GM10248 (cell line): ENCODE results near the gene KIF5A.

ENCODE experiments used
- CTCF ChIA-PET: fragments of 300-600 bp; sonication (Branson Sonifier 250); formaldehyde crosslinking; extraction: SDS; loops from one replicate; lab custom pipeline; 2021; ENCODE audit warnings: antibody characterized with exemption; lab: Yijun Ruan, JAX
- POLR2A ChIA-PET: fragments of 350-650 bp; sonication (Branson Sonifier 250); formaldehyde crosslinking; extraction: SDS; loops from one replicate; lab custom pipeline; 2020; ENCODE audit warnings: antibody characterized with exemption; lab: Yijun Ruan, JAX
- DNase-seq: peaks from one replicate; pipeline ENCODE4 v3.0.0; 2012; ENCODE audit errors: extremely low spot score
- CTCF ChIP-seq: IDR thresholded peaks from 2 replicates; pipeline ENCODE4 v1.5.1; 2012; ENCODE audit warnings: mild to moderate bottlenecking, low read depth; ENCODE audit errors: extremely low read depth, missing control alignments, control extremely low read depth

KIF5A gene

GRCh38 chr12:57541717-57542116 is 8.1 kb upstream of the KIF5A start:
- no peak for DNase-seq
- TF ChIP-seq CTCF: no peak
- POLR2A ChIA-PET: no interaction called here
- CTCF ChIA-PET: interaction anchor here (1.6 to 2.3 kb wide), 2 partner anchors 11 to 89 kb away, joined by 3 to 10 read pairs; no protein-coding TSS in a partner anchor

GRCh38 chr12:57543581-57543980 is 6.3 kb upstream of the KIF5A start:
- ChIA-PET CTCF (interaction anchor here (1.1 to 1.5 kb wide), 5 partner anchors 11 to 85 kb away, joined by 3 to 5 read pairs (median 3); partner anchors contain the start of gene GLI1), POLR2A (no interaction called here)
- no peak for DNase-seq
- no peak for TF ChIP-seq CTCF

GRCh38 chr12:57545809-57546437 is 3.9 kb upstream of the KIF5A start:
- ChIA-PET POLR2A (interaction anchor here (0.6 to 1.6 kb wide), 2 partner anchors 26 to 1333 kb away, joined by 3 to 6 read pairs; no protein-coding TSS in a partner anchor), CTCF (interaction anchor here (1.0 to 3.6 kb wide), 5 partner anchors 8 to 38 kb away, joined by 3 to 19 read pairs (median 7); no protein-coding TSS in a partner anchor)
- no peak for DNase-seq
- TF ChIP-seq CTCF: no peak

- ChIA-PET POLR2A (interaction anchor here (1.0 to 1.6 kb wide), 2 partner anchors 9 to 27 kb away, joined by 6 to 9 read pairs; no protein-coding TSS in a partner anchor), CTCF (interaction anchor here (1.0 to 3.6 kb wide), 8 partner anchors 9 to 90 kb away, joined by 3 to 19 read pairs (median 5); partner anchors contain the start of gene GLI1)
- peak; percentile 29 for TF ChIP-seq CTCF
- DNase-seq: peak; percentile 98
These were observed 3.2 kb upstream of the KIF5A start, which contains the start of gene DCTN2 for GRCh38 chr12:57546438-57547287. Gene DCTN2, minus strand, starts transcription at chr12:57547192. Its CDS starts 129 bp downstream, at chr12:57547063.

GRCh38 chr12:57547288-57548012 is 2.4 kb upstream of the KIF5A start:
- ChIA-PET POLR2A (interaction anchor here (1.0 to 1.6 kb wide), 2 partner anchors 10 to 28 kb away, joined by 6 to 9 read pairs; no protein-coding TSS in a partner anchor), CTCF (interaction anchor here (1.0 to 3.6 kb wide), 7 partner anchors 10 to 89 kb away, joined by 3 to 19 read pairs (median 6); partner anchors contain the start of gene GLI1)
- no peak for DNase-seq
- TF ChIP-seq CTCF: no peak

GRCh38 chr12:57548013-57548315 is 1.9 kb upstream of the KIF5A start:
- ChIA-PET CTCF (no interaction called here), POLR2A (interaction anchor here (1.0 kb wide), 1 partner anchor 28 kb away, joined by 3 read pairs; the partner anchor contains the start of gene DDIT3)
- DNase-seq: no peak
- TF ChIP-seq CTCF: no peak
